Thoracic aorta (tissue), 2 donors: ENCODE measurements around the gene MED4. TPM values are rescaled to one million over a fixed set of nuclear protein-coding genes. Genes with fewer than 3 reads are reported as not detected.
"Not testable (repeated sequence)": the region's sequence is repeated elsewhere in the genome, so short reads cannot be mapped to it uniquely, and the experiment has no call there.

ENCODE experiments used
- ATAC-seq: fragments of 150-250 bp; one replicate; pipeline ENCODE4 v1.8.0; 2017; ENCODE audit warnings: low read depth; ENCODE audit not compliant: insufficient number of reproducible peaks, low FRiP score
- DNase-seq: peaks from one replicate; pipeline ENCODE4 v3.0.0-alpha.2; 2020; ENCODE audit warnings: low spot score
- H3K27ac ChIP-seq, 2 donors: fragments of 200-600 bp; sonication (generic); 1 replicate in 1 of 2; 2 replicates in 1 of 2; pipeline ENCODE4 v1.5.1; 2016; ENCODE audit warnings: mild to moderate bottlenecking in 2 of 2, moderate library complexity in 2 of 2
- H3K27me3 ChIP-seq: fragments of 200-600 bp; sonication (generic); replicated peaks from 2 replicates; pipeline ENCODE4 v1.6.0; 2016; ENCODE audit warnings: mild to moderate bottlenecking; ENCODE audit not compliant: insufficient read depth
- H3K36me3 ChIP-seq: fragments of 200-600 bp; sonication (generic); one replicate; pipeline ENCODE4 v1.5.1; 2016
- H3K4me1 ChIP-seq, 2 donors: fragments of 200-600 bp; sonication (generic); 1 replicate in 1 of 2; 2 replicates in 1 of 2; pipeline versions ENCODE4 v1.5.1 to v1.6.0; 2016; ENCODE audit warnings: low read depth in 2 of 2, mild to moderate bottlenecking in 1 of 2; ENCODE audit not compliant: control insufficient read depth in 1 of 2
- H3K4me3 ChIP-seq: fragments of 200-600 bp; sonication (generic); 2 replicates; pipeline ENCODE4 v1.5.1; 2016; ENCODE audit warnings: mild to moderate bottlenecking
- H3K9me3 ChIP-seq: fragments of 200-600 bp; sonication (generic); 2 replicates; pipeline ENCODE4 v1.5.1; 2016
- total RNA-seq, 2 donors: library from RNA; depleted of rRNA; stranded (reverse); fragments of >200 nt; gene quantifications; one replicate each; pipeline versions ENCODE4 v1.1.0 to v1.2.3, GENCODE V29; 2016
- TF ChIP-seq, protein P1 (sequence below): fragments of 200-600 bp; sonication (generic); IDR thresholded peaks from one replicate; pipeline ENCODE4 v1.5.1; 2019; ENCODE audit warnings: antibody characterized with exemption

The MED4 gene
- total RNA-seq, 2 donors from 2014 or later, result 13.3 to 35.0 TPM

DNA sequence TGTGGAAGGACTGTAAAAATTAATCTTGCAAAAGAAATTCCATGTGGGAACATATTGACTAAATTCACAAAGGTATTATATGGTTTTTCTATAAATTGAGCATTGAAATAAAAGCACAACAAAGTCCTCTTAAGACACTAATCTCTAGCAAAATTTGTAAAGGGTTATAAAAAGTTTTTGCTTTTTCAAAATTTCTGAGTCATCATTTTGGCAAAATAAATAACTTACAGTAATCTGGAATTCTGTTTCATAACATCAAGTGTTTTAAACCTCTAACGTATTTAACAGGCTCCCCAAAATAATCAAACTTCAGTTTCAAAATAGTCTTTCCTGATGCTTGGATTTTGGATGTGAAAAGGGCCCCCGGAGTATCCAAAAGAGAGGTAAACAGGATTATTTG lies 26.0 kb downstream of the MED4 start:
- peaks cover 27% of the 10 kb centered on the region for H3K9me3 ChIP-seq
- TF ChIP-seq, protein P1, sequence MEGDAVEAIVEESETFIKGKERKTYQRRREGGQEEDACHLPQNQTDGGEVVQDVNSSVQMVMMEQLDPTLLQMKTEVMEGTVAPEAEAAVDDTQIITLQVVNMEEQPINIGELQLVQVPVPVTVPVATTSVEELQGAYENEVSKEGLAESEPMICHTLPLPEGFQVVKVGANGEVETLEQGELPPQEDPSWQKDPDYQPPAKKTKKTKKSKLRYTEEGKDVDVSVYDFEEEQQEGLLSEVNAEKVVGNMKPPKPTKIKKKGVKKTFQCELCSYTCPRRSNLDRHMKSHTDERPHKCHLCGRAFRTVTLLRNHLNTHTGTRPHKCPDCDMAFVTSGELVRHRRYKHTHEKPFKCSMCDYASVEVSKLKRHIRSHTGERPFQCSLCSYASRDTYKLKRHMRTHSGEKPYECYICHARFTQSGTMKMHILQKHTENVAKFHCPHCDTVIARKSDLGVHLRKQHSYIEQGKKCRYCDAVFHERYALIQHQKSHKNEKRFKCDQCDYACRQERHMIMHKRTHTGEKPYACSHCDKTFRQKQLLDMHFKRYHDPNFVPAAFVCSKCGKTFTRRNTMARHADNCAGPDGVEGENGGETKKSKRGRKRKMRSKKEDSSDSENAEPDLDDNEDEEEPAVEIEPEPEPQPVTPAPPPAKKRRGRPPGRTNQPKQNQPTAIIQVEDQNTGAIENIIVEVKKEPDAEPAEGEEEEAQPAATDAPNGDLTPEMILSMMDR, result no peak
- ATAC-seq (no peak), DNase-seq (no peak)
- H3K27me3 ChIP-seq, result no peaks in the 10 kb centered on the region
- H3K27ac ChIP-seq, result no peak overlapping the region
- H3K4me3 ChIP-seq, result no peak overlapping the region
- peaks cover 42% of the 10 kb centered on the region for H3K36me3 ChIP-seq
- no peaks in the 10 kb centered on the region for H3K4me1 ChIP-seq

DNA sequence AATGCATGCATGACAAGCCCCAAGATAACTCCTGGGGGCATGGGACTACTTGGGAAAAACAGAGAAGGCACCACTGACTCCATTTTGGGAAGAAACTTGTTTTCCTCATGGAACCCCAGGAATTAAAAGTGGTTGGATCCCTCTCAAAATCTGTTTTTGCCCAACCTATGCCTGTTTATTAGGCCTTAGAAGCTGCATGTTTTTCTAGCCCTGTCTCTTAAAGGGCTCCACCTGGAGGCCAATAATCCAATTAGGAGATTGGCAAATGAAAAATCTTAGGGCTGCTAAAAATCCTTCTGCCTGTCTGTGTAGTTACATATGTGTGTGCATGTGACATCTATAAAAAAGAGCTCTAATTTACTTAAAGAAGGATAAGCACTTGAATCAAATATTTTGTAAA lies 26.9 kb downstream of the MED4 start:
- TF ChIP-seq, protein P1, result no peak
- H3K4me3 ChIP-seq, result no peak overlapping the region
- H3K9me3 ChIP-seq, result peaks cover 27% of the 10 kb centered on the region
- ATAC-seq, result no peak
- H3K4me1 ChIP-seq, result no peaks in the 10 kb centered on the region
- H3K36me3 ChIP-seq, result peaks cover 35% of the 10 kb centered on the region
- no peak overlapping the region for H3K27ac ChIP-seq
- H3K27me3 ChIP-seq, result no peaks in the 10 kb centered on the region
- DNase-seq, result no peak

DNA sequence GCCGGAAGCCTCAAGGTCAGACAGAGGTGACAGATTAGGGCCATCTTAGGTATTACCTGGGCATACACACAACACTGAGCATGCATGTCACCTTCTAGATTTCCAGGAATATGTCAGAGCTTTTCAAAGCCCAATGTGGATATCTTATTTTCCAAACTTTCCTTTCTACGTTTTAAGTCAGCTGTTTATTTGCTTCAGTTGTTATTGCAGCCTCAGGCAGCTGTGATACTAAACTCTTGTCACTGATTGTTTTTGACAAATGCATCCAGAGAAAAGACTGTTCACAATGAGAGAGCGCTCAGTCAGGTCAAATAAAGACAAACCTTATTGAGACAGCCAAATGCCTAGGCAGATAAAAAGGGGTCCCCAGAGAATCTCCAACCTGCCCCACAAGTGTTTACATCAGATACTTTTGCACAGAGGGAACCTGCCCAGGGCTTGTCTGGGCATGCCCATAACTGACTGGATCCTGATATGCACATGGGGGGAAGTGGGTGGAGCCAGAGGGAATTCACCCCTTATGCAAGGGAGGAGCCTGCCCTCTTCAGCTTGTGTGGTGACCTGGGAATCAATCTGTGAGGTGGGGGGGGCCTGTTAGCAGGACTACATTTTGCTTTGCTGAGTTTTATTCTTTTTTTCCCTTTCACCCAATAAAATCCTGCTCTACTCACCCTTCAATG lies 28.5 kb downstream of the MED4 start:
- Histone ChIP-seq H3K4me3 (no peak overlapping the region), H3K27me3 (no peaks in the 10 kb centered on the region), H3K36me3 (peaks cover 23% of the 10 kb centered on the region), H3K9me3 (peaks cover 27% of the 10 kb centered on the region), H3K4me1 (no peaks in the 10 kb centered on the region), H3K27ac (no peak overlapping the region)
- ATAC-seq (no peak), DNase-seq (no peak)
- TF ChIP-seq, protein P1, result no peak

DNA sequence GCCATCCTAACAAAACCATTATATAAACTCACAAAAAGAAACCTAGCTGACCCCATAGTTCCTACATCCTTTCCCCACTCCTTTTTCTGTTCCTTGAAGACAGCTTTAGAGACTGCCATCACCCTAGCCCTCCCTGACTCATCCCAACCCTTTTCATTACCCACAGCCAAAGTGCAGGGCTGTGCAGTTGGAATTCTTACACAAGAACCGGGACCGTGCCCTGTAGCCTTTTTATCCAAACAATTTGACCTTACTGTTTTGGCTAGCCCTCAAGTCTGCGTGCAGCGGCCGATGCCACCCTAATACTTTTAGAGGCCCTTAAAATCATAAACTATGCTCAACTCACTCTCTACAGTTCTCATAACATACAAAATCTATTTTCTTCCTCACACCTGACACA lies 35.0 kb downstream of the MED4 start:
- ATAC-seq, H3K4me1 ChIP-seq, H3K4me3 ChIP-seq, H3K9me3 ChIP-seq, H3K36me3 ChIP-seq, DNase-seq, H3K27me3 ChIP-seq, H3K27ac ChIP-seq: not testable (repeated sequence)

DNA sequence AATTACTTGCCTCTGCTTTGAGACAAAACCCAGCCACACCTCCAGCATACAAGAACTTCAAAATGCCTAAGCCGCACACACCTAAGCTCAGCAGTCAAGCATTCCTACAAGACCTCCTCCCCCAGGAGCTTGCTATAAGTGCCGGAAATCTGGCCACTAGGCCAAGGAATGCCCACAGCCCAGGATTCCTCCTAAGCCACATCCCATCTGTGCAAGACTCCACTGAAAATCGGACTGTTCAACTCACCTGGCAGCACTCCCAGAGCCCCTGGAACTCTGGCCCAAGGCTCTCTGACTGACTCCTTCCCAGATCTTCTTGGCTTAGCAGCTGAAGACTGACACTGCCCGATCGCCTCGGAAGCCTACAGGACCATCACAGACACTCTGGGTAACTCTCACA lies 36.4 kb downstream of the MED4 start:
- not testable (repeated sequence) for H3K27me3 ChIP-seq, H3K36me3 ChIP-seq, H3K4me3 ChIP-seq, H3K27ac ChIP-seq, H3K9me3 ChIP-seq, H3K4me1 ChIP-seq, DNase-seq, ATAC-seq

GRCh38 chr13:48055712-48056111 lies 39.2 kb downstream of the MED4 start:
- Histone ChIP-seq H3K27me3 (no peaks in the 10 kb centered on the region), H3K27ac (no peak overlapping the region), H3K9me3 (no peaks in the 10 kb centered on the region), H3K4me1 (no peaks in the 10 kb centered on the region), H3K4me3 (no peak overlapping the region), H3K36me3 (no peaks in the 10 kb centered on the region)
- no peak for DNase-seq
- no peak for ATAC-seq
- TF ChIP-seq, protein P1, result no peak
